Esophagus squamous epithelium (tissue), 5 donors: Measurements from ENCODE around the gene KRTAP4-4. TPM values are rescaled to one million over a fixed set of nuclear protein-coding genes. Genes with fewer than 3 reads are reported as not detected.

ENCODE experiments used
- DNase-seq: peaks from one replicate; lab custom pipeline; 2025; lab: John Stamatoyannopoulos, UW
- H3K27ac ChIP-seq, 4 donors: fragments of 200-600 bp; sonication (generic); one replicate each; pipeline ENCODE4 v1.5.1; 2016 to 2019; ENCODE audit warnings: mild to moderate bottlenecking in 1 of 4
- H3K27me3 ChIP-seq, 4 donors: fragments of 200-600 bp; sonication (generic); 1 replicate in 3 of 4; 2 replicates in 1 of 4; pipeline versions ENCODE4 v1.5.1 to v1.6.0; 2017 to 2021; ENCODE audit warnings: antibody characterized with exemption in 1 of 4
- H3K36me3 ChIP-seq, 3 donors: fragments of 200-600 bp; sonication (generic); one replicate each; pipeline ENCODE4 v1.5.1; 2016 to 2019
- H3K4me1 ChIP-seq, 3 donors: fragments of 200-600 bp; sonication (generic); one replicate each; pipeline ENCODE4 v1.5.1; 2017 to 2019
- H3K4me3 ChIP-seq, 4 donors: fragments of 200-600 bp; sonication (generic); 1 replicate in 3 of 4; 2 replicates in 1 of 4; pipeline ENCODE4 v1.5.1; 2016 to 2019; ENCODE audit warnings: mild to moderate bottlenecking in 2 of 4, moderate library complexity in 1 of 4
- H3K9me3 ChIP-seq, 3 donors: fragments of 200-600 bp; sonication (generic); one replicate each; pipeline ENCODE4 v1.5.1; 2016 to 2019
- POLR2A ChIP-seq, 4 donors: fragments of 450-650 bp; IDR thresholded peaks; one replicate each; pipeline ENCODE4 v1.6.1; 2017; ENCODE audit warnings: antibody characterized with exemption in 4 of 4, mild to moderate bottlenecking in 4 of 4, moderate library complexity in 3 of 4
- WGBS, 2 donors: methylation state at CpG; one replicate each; pipeline ENCODE4 v1.1.5; 2018; 5-methylcytosine and 5-hydroxymethylcytosine counted together
- intact Hi-C: fragments of 100-400 bp; cut with DNase I; formaldehyde crosslinking; loops from one replicate; pipeline ENCODE4 v1.15.0; 2022
- total RNA-seq, 4 donors: library from RNA; depleted of rRNA; stranded (reverse); fragments of >200 nt; gene quantifications; one replicate each; pipeline ENCODE4 v1.1.0, GENCODE V29; 2016
- TF ChIP-seq, protein P1 (sequence below), 6 experiments: fragments of 450-650 bp in 4 of 6; fragments of 200-600 bp in 2 of 6; sonication (generic) in 2 of 6; IDR thresholded peaks; one replicate each; pipeline ENCODE4 v1.5.1; 2016 to 2019; ENCODE audit warnings: antibody characterized with exemption in 6 of 6, mild to moderate bottlenecking in 4 of 6, moderate library complexity in 4 of 6
- donor health status: DM: yes; HTN: yes; CAD: no.

The KRTAP4-4 gene
- total RNA-seq, 4 donors from 2014 or later, result not detected

GRCh38 chr17:41186872-41187271 is 26.3 kb upstream of the KRTAP4-4 start:
- Histone ChIP-seq H3K27ac (no peak overlapping the region), H3K9me3 (no peaks in the 10 kb centered on the region), H3K36me3 (no peaks in the 10 kb centered on the region), H3K27me3 (peaks cover 0 to 35% (median 0%) of the 10 kb centered on the region in 4 donors), H3K4me1 (no peaks in the 10 kb centered on the region), H3K4me3 (no peak overlapping the region)
- 88 to 89% methylated on average over 2 of the region's 2 CpGs for WGBS, 2 donors
- intact Hi-C loops, result no loop called here
- DNase-seq, result no peak
- TF ChIP-seq, protein P1, sequence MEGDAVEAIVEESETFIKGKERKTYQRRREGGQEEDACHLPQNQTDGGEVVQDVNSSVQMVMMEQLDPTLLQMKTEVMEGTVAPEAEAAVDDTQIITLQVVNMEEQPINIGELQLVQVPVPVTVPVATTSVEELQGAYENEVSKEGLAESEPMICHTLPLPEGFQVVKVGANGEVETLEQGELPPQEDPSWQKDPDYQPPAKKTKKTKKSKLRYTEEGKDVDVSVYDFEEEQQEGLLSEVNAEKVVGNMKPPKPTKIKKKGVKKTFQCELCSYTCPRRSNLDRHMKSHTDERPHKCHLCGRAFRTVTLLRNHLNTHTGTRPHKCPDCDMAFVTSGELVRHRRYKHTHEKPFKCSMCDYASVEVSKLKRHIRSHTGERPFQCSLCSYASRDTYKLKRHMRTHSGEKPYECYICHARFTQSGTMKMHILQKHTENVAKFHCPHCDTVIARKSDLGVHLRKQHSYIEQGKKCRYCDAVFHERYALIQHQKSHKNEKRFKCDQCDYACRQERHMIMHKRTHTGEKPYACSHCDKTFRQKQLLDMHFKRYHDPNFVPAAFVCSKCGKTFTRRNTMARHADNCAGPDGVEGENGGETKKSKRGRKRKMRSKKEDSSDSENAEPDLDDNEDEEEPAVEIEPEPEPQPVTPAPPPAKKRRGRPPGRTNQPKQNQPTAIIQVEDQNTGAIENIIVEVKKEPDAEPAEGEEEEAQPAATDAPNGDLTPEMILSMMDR (IDR thresholded peaks at IDR 0.05), result no peak
- TF ChIP-seq POLR2A (IDR thresholded peaks at IDR 0.05), result no peak

- WGBS, 2 donors, result 16 to 41% methylated on average over 1 of the region's 1 CpG
- TF ChIP-seq, protein P1 (IDR thresholded peaks at IDR 0.05), result no peak
- TF ChIP-seq POLR2A (IDR thresholded peaks at IDR 0.05), result no peak
- intact Hi-C loops, result no loop called here
Measured at GRCh38 chr17:41185001-41185400, 24.5 kb upstream of the KRTAP4-4 start.

GRCh38 chr17:41184480-41184961 is 24.0 kb upstream of the KRTAP4-4 start, which contains the start of gene KRTAP4-1:
Gene KRTAP4-1 (minus strand): TSS chr17:41184911. CDS start chr17:41184854, 57 bp downstream.
- H3K27me3 ChIP-seq, result peaks cover 0 to 23% (median 0%) of the 10 kb centered on the region in 4 donors
- H3K27ac ChIP-seq, result no peak within 1 kb of the TSS
- H3K4me3 ChIP-seq, result no peak within 1 kb of the TSS
- TF ChIP-seq POLR2A (IDR thresholded peaks at IDR 0.05), result no peak
- TF ChIP-seq, protein P1 (IDR thresholded peaks at IDR 0.05), result no peak
- no peaks in the 10 kb centered on the region for H3K4me1 ChIP-seq
- H3K36me3 ChIP-seq, result no peaks in the 10 kb centered on the region
- no peaks in the 10 kb centered on the region for H3K9me3 ChIP-seq
- intact Hi-C loops, result no loop called here
- no peak for DNase-seq
- WGBS, 2 donors, result 68 to 72% methylated on average over 7 to 9 of the region's 9 CpGs

More at GRCh38 chr17:41185001-41185400, 24.5 kb upstream of the KRTAP4-4 start:
- no peaks in the 10 kb centered on the region for H3K9me3 ChIP-seq
- no peaks in the 10 kb centered on the region for H3K36me3 ChIP-seq
- no peaks in the 10 kb centered on the region for H3K4me1 ChIP-seq
- H3K27ac ChIP-seq, result no peak overlapping the region
- H3K27me3 ChIP-seq, result peaks cover 0 to 28% (median 0%) of the 10 kb centered on the region in 4 donors
- DNase-seq, result no peak
- H3K4me3 ChIP-seq, result no peak overlapping the region

DNA sequence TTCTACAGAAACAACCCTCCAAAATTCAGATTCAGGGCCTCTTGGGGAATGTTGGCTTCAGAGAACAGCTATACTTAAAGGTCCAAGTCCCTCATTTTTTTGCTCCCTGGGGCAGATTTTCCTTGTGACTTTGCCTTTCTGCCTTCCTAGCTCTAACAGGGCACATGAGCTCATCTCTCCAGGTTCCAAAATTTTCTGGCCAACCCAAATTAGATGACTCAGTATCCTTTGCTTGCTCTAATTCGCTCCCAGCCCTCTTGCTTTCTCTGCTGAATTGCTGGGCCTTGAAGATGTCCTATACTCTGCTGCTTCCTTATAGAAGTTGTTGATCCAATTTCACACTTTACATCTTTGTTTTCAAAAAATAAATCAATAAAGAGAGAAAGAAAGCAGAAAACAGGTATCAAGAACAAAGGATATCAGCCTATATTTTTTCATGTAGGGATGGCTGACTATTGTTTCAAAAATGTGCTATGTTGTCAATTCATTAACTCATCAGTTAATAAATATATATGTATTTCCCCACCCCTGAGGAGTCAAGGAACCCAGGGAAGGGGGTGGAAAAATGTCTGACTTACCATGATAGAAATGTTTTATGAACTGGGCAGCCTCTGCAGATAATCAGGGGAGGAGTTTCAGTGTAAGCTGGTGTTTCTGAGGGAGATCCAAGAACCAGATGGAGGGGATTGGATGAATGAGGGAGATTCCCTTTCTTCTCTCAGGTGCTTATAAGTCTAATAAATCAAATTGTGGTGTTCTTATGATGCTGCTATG is 18.5 kb upstream of the KRTAP4-4 start:
- WGBS, 2 donors, result 56 to 78% methylated on average over 1 of the region's 1 CpG
- intact Hi-C loops, result no loop called here
- TF ChIP-seq POLR2A (IDR thresholded peaks at IDR 0.05), result no peak
- TF ChIP-seq, protein P1 (IDR thresholded peaks at IDR 0.05), result no peak
- no peak overlapping the region for H3K27ac ChIP-seq
- no peaks in the 10 kb centered on the region for H3K36me3 ChIP-seq
- no peaks in the 10 kb centered on the region for H3K4me1 ChIP-seq
- no peak for DNase-seq
- no peaks in the 10 kb centered on the region for H3K9me3 ChIP-seq
- H3K4me3 ChIP-seq, result no peak overlapping the region
- peaks cover 0 to 7% (median 0%) of the 10 kb centered on the region in 4 donors for H3K27me3 ChIP-seq

DNA sequence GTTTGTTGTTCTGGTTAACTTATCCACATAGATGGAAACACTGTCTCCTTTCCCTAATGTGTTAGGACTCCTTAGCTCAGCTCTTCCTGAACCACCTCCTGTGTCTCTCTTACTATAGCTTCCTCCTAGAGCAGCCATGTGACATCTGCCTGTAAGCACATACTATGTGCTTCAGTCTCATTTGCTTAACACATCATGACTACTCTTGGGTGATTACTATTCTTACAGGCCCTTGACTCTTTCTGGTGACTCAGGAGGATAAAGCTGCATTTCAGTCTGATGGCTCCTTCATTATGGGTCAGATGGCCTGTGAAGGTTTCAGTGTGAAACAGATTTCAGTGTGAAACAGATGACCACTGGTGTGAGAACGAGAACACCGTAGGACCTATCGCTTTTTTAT is 17.8 kb upstream of the KRTAP4-4 start:
- TF ChIP-seq, protein P1 (IDR thresholded peaks at IDR 0.05), result no peak
- TF ChIP-seq POLR2A (IDR thresholded peaks at IDR 0.05), result no peak
- DNase-seq, result no peak
- intact Hi-C loops, result no loop called here
- 88 to 100% methylated on average over 3 of the region's 3 CpGs for WGBS, 2 donors
- Histone ChIP-seq H3K36me3 (no peaks in the 10 kb centered on the region), H3K27ac (no peak overlapping the region), H3K4me3 (no peak overlapping the region), H3K27me3 (peaks cover 0 to 7% (median 0%) of the 10 kb centered on the region in 4 donors), H3K9me3 (no peaks in the 10 kb centered on the region), H3K4me1 (no peaks in the 10 kb centered on the region)
